ENCODE data around the gene RAPGEF1.
A peak's percentile ranks its signal among the peaks of the same experiment; 100 is the strongest.
"Not testable (repeated sequence)": the region's sequence is repeated elsewhere in the genome, so short reads cannot be mapped to it uniquely, and the experiment has no call there.

The RAPGEF1 gene

DNA sequence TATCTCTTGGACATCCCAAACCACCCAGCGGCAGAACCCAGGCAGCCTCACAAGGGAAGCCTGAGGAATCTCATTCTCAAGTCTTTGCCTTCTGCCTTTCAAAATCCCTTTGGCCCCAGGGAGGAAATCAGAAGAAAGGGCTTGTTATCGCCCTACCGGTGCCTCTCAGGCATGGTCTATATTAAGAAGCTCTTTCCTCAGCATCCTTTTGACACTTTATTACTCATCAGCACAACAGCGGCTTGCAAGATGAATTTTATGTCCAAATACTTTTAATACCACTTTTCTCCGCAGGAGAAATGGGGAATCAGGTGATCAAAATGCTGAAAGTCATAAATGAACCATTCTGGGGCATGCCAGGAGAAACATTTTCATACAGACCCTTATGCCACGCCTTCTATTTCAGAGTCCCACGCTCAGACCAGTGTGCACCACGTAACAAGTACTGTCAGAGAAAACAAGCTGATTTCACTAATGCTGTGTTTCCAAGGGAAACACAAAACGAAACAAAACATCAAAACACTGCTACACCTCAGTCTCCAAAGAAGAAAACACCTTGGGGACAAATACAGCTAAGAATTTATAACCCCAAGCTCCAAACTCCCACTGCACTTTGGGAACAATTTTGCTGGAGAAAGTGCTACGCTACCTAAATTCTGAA is 30.0 kb downstream of the RAPGEF1 start:
- no peak for DNase-seq (ENCODE audit: low read depth)

DNA sequence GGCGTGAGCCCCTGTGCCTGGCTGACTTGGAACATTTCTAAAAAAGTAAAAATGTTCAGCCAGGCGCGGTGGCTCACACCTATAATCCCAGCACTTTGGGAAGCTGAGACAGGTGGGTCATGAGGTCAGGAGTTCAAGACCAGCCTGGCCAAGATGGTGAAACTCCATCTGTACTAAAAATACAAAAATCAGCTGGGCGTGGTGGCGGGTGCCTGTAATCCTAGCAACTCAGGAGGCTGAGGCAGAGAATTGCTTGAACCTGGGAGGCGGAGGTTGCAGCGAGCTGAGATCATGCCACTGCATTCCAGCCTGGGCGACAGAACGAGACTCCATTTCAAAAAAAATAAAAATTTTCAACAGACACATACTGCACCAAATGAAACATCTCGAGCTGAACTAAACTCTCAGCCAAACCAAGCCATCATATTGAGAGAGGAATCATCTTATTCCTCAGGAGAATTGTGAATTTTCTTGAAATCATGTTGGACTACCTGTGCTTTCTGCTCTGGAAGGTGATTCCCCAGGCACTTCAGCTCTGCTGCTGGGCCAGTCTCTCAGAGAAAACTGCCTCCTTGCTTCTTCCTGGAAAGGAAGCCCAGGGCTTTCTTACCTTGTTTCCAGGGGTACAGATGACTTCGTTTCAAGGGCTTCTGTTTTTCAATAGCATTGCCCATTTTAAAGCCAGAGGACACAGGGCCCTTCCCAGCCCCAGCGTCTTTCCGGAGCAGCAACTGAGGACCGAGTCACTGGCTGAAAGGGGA is 30.7 kb downstream of the RAPGEF1 start:
- not testable (repeated sequence) for DNase-seq (ENCODE audit: low read depth); H3K4me3 ChIP-seq (ENCODE audit: low read depth, low read length)

More for the DNA sequence above, 30.0 kb downstream of the RAPGEF1 start:
- no peak overlapping the region for H3K4me3 ChIP-seq (ENCODE audit: low read depth, low read length)

DNA sequence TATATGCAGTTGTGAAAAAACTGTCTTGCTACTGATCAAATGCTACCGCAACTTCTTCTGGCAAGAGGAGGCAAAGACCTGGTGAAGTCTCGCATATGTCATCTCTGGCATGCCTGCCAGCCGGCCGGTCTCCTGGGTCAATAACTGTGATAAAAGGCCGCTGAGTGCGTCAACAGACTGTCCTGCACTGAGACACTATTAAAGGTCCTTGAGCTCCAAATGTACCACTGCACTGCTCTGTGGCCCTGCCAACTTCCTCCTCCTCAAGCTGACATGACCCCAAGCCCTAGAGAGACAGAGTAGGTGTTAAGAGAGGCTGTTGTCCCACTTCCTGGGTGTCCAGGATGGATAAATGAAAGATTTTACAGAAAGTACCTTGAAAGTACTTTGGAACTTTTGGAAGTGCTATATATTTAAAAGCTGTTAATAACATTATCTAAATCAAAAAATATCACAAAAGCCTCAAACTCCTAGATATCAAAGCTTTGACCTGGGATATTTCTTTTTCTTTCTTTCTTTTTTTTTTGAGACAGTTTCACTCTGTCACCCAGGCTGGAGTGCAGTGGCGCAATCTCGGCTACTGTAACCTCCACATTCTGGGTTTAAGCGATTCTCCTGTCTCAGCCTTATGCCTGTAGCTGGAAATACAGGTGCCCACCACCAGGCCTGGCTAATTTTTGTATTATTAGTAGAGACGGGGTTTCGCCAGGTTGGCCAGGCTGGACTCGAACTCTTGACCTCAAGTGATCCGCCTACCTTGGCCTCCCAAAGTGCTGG is 31.5 kb downstream of the RAPGEF1 start:
- H3K4me3 ChIP-seq (ENCODE audit: low read depth, low read length), result no peak overlapping the region

DNA sequence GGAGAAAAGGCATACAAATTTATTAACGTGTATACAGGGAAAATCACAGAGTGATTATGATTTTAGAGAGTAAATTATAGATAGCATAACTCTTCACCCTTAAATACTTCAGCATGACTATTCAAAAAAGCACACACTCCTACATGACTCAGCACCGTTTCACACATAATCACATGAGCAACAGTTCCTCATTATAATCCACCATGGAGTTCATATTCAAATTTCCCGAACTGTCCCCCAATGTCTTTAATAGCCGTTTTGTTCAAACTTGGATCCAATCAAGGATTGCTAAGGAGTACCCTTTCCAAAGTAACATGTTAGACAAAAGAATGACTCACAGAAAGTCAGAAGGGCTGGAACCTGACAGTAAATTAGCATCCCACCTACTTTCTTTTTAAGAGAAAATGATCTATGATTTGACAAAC is 32.1 kb downstream of the RAPGEF1 start:
- H3K4me3 ChIP-seq (ENCODE audit: low read depth, low read length), result no peak overlapping the region
- no peak for DNase-seq (ENCODE audit: low read depth)

More for the DNA sequence above, 31.5 kb downstream of the RAPGEF1 start:
- DNase-seq (ENCODE audit: low read depth), result no peak

DNA sequence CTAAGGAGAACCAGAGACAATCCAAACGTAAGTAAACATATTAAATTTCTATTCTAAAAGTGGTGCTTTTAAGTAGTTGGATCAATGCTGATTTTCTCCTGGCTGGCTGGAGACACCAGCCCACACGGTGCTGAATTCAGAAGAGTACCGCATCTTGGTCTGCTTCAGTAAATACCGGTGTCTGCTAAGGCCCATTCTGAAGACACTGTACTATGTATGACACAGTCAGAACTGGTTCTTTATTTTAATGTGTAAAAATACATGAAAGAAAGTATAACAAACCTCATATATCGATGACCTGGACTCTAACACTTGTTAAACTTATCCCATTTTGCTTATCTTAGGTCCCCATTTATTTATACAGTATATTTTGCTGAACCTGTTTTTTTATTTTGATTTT is 32.8 kb downstream of the RAPGEF1 start:
- no peak overlapping the region for H3K4me3 ChIP-seq (ENCODE audit: low read depth, low read length)
- DNase-seq (ENCODE audit: low read depth), result no peak

DNA sequence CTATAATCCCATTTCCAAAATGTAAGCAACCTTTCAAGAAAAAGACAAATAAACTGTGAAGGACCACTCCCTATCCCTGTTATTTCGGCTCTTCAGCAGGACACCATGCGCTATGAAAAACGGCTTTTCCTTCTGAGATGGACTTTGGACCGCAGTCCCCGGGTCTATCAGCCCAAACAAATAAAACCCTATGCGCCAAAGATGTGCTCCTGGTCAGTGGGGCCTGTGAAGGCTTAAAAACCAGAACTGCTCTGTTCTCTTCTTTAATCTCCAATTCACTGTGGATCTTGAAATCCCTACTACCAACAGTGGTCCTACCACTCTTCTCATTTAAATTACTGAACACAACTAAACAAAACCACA is 33.3 kb downstream of the RAPGEF1 start:
- no peak overlapping the region for H3K4me3 ChIP-seq (ENCODE audit: low read depth, low read length)
- DNase-seq (ENCODE audit: low read depth), result no peak

DNA sequence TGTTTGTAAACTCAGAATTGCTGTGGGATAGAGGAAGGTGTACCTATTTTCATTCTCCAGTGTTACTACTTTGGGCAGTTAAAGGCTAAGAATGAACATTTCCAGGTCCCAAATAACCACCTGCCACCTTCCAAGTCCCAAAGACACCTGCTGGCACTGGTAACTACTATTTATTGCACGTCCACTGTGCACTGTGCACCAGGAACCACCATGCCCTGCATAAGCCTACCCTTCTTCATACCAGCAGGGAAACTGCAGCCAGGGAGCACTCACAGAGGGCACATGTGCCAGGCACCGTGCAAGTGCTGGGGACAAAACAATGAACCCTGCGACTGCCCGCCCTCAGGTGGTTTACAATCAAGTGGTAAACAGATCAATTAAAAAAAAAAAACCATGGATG is 34.9 kb downstream of the RAPGEF1 start:
- DNase-seq (ENCODE audit: low read depth), result no peak
- no peak overlapping the region for H3K4me3 ChIP-seq (ENCODE audit: low read depth, low read length)

DNA sequence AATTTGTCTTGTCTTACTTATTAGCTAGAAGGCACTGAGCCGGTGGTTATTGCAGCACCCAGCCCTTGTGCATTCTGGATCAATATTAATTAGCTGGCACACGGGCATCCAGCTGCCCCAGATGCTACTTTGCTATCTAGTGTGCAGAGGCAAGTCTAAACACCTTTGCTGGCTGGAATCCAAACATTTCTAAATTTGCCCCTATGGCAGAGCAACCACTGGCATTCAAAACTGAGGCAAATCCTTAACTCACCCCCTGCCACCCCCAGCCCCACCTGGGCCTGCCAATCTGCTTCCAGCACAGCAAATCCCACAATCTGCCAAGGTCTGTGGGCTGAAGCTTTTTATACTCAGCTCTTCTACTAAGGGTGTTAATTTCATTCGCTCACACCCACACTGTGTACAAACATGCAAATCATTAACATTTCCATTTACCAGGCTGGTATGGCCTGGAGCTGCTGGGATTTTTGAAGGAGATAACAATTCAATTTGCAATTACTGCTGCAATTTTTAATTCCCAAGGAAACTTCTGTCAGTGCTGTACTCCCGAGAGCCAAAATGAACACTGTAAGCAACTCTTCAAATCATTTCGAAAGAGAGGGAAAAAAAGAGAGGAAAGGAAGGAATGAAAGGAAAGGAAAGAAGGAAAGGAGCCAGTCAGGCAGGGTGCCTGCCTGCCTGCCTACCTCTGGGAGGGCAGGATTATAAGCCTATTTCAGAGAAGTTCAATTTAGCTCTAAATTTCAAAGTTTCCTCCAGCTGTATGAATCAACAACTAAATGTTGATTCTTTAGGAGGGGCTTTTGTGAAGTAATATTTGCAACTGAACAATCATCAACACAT is 35.5 kb downstream of the RAPGEF1 start:
- DNase-seq (ENCODE audit: low read depth), result no peak
- no peak overlapping the region for H3K4me3 ChIP-seq (ENCODE audit: low read depth, low read length)

DNA sequence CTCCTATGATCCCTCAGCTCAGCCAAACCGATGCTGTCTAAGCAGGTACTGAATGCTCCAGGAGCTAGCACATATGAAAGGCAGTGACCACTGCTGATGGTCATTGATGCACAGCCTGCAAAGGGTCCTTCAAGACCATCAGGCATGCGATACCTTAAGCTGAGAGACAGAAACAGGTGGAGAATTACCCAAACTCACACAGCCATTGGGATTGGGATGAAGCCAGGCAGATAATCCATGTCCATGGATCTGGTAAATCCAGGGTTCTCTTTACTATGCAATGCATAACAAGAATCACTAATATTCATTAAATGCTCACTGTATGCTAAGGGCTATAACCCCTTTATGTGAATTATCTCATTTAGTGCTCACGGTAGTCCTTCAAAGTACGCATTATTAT is 36.2 kb downstream of the RAPGEF1 start:
- H3K4me3 ChIP-seq (ENCODE audit: low read depth, low read length), result no peak overlapping the region
- DNase-seq (ENCODE audit: low read depth), result no peak

DNA sequence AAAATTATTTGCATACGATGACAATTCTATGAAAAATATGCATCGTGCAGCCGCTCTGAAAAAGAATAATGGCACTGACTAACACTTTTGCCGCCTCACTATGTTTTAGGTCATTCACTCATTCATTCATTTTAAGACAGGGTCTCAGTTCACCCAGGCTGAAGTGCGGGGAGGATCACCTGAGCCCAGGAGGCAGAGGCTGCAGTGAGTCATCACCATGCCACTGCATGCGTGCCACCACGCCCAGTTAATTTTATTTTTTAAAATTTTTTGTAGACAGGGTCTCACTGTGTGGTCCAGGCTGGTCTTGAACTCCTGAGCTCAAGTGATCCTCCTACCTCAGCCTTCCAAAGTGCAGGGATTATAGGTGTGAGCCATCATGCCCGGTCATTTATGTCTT is 37.0 kb downstream of the RAPGEF1 start:
- no peak overlapping the region for H3K4me3 ChIP-seq (ENCODE audit: low read depth, low read length)
- DNase-seq (ENCODE audit: low read depth), result no peak

DNA sequence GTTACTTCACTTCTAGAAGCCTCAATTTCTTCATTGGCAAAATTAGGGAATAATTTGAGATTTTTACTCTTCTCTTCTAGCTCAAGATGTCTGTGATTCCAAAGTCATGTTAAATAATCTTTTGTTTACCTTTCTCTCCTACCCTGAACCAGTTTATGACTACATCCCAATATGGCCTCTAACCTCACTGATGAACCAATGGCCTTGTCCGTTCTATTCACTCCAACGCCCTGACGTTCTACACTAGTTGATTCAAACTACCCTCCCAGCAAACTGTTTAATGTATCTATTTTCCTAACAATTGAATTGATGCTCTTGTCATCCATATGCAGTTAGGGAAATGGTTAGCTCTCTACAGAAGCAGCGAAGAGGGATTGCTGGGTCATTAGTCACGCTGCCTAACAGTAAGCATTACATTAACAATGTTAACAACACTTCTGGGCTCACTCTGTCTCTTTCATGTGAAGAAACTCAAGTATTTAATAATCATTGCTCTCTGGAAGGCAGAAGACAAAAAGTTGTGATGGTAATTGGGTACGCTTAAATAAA is 38.0 kb downstream of the RAPGEF1 start:
- no peak for DNase-seq (ENCODE audit: low read depth)
- H3K4me3 ChIP-seq (ENCODE audit: low read depth, low read length), result no peak overlapping the region

DNA sequence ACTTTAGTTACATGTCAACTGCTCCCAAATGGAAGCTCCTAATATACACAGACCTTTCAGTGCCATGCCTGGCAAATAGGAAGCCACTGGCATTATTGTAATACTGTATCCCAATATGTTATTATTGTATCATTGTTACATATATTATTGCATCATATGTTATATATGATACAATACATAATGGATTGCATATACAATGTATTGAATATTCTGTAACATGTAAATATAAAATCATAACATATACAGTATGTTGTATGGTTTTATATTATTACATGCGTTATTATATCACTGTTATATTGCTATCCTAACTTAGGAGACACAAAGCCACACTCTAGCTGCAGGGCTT is 38.5 kb downstream of the RAPGEF1 start:
- no peak for DNase-seq (ENCODE audit: low read depth)
- no peak overlapping the region for H3K4me3 ChIP-seq (ENCODE audit: low read depth, low read length)

DNA sequence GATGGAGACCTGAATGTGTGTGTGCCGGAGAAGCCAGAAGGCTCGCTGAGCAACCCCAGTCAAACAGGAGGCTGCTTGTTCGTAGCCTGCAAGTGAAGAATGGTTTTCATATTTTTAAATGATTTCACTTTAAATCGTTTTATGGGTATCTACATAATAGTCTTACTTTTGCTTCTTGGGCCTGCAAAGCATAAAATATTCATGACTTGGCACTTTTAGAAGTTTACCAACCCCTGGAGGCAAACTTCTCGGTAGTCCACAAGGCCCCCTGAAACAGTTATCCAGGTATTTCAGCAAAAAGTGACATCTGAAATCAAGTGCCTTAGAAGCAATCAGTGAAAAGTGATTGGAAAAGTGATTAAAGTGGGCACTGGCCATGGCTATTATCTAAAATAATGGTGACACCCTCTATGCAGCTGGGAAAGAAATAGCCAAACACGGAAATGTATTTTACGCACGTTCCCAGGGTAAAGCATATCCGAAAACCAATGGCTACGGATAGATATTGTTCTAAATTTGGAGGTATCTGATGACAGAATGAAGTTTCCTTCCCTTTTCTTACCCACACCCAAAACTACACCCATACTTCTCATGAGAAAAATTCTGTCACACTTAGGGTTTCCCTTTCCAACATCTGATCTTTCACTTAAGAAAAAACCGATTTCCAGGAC is 39.0 kb downstream of the RAPGEF1 start:
- DNase-seq (ENCODE audit: low read depth), result no peak
- no peak overlapping the region for H3K4me3 ChIP-seq (ENCODE audit: low read depth, low read length)

DNA sequence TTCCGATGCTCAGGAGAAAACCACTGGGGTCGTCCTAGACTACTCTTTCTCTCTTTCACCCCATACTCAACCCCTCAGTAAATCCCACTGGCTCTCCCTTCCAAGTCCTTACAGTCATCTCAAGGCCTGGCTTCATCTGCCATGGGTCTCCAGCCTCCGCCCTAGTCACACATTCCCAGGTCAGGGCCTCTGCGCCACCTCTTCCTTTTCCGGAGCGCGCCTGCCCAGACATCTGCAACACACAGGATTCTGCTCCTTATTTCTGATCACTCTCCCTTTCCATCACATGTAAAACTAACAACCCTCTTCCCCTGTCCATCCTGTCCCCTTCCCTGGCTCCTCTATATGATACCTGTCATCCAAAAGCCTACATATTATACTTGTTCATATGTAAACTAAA is 39.8 kb downstream of the RAPGEF1 start:
- no peak overlapping the region for H3K4me3 ChIP-seq (ENCODE audit: low read depth, low read length)
- DNase-seq (ENCODE audit: low read depth), result no peak

DNA sequence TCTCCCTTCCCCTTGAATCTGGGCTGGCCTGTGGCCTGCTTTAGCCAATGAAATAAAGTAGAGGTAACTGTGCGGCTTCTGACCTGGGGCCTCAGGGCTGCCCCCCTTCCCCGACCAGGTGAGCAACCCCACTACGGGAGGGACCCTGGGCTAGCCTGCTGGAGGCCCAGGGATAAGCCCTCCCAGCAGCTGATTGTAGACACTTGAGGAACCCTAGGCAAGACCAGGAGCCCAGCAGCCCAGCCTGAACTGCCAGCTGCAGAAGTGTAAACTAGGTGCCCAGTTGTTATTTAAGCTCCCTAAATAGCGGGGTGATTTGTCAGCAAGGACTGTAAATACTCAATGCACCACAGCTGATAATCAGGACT is 41.3 kb downstream of the RAPGEF1 start:
- DNase-seq (ENCODE audit: low read depth), result no peak
- H3K4me3 ChIP-seq (ENCODE audit: low read depth, low read length), result no peak overlapping the region

DNA sequence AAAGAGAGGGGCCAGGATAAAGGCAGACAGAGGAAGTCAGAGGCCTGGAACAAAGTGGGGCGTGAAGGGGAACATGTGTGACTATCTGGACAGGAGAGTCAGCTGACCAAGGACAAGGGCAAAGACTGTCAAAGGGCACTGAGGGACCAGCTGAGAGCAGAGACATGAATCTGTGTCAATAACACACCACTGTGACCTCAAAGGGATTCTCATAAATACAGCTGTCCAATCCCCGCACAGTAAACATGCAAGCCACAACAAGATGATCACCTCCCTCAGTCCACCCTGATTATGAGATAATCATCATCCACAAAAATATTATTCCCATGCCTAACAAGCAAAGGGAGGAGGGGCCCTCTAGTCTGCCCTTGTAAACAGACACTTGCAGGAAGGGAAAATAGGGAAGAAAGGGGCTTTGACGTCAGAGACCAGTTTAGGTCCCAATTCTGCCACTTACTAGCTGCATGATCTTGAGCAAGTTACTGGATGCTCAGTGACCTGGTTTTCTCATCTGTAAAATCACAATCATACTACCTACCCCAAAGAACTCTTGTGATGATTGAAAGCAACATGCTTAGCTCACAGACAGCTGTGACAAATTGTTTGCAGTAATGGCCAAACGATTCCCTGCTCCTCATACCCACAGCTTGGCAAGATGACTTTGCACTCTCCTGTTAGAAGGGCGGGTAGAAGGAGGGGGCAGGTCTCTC is 41.8 kb downstream of the RAPGEF1 start:
- H3K4me3 ChIP-seq (ENCODE audit: low read depth, low read length), result no peak overlapping the region
- DNase-seq (ENCODE audit: low read depth), result no peak

DNA sequence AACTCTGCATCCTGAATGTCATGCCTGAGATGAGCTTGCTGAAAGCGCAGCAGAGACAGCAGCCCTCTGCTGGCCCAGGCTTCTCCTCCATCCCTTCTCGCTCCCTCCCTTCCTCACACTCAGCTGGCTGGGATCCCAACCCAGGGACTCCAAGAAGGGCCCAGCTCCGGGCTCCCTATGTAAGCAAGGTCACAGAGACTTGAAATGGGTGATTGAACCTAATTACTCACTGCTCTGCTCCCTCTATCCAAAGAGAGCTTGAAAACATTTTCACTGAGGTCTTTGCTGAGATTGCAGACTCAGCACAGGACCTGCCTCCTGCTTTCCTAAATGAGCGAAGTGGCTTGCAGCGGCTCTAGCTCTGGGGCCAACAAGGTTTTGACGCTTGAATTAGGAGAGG is 42.8 kb downstream of the RAPGEF1 start:
- DNase-seq (ENCODE audit: low read depth), result peak; percentile 22
- H3K4me3 ChIP-seq (ENCODE audit: low read depth, low read length), result no peak overlapping the region

DNA sequence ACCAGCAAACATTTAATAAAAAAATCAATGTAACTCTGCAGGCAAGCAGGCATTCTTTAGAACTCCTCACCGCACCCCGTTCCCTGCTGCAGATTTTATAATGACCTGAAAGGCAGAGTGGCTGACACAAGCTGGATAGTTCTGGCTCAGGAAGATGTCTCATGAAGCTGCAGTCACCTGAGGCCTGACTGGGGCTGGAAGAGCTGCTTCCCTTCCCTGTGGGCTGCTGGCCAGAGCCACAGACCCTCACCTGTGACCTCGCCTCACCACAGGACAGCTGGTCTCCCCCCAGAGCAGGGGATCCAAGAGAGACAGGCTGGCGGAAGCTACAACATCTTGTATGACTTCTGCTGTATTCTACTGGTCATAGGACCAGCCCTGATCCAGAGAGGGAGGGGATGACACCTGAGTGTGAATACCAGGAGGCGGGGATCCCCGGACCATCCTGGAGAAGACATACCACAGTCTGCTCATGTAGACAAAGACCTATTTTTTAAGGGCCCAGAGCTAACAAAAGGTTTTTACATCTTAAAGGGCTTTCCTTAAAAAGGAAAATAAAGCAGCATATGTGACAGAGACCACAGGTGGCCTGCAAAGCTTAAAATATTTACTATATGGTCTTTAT is 43.9 kb downstream of the RAPGEF1 start:
- H3K4me3 ChIP-seq (ENCODE audit: low read depth, low read length), result no peak overlapping the region
- DNase-seq (ENCODE audit: low read depth), result no peak

Measured in skeletal muscle cell (primary cell).